ENCODE measurements around the gene CERCAM. TPM values are rescaled to one million over a fixed set of nuclear protein-coding genes. Genes with fewer than 3 reads are reported as not detected.
"Not testable (repeated sequence)": the region's sequence is repeated elsewhere in the genome, so short reads cannot be mapped to it uniquely, and the experiment has no call there.

Gene CERCAM
- polyA plus RNA-seq, 3 donors, result 31.2 to 32.3 (median 32.2) TPM

DNA sequence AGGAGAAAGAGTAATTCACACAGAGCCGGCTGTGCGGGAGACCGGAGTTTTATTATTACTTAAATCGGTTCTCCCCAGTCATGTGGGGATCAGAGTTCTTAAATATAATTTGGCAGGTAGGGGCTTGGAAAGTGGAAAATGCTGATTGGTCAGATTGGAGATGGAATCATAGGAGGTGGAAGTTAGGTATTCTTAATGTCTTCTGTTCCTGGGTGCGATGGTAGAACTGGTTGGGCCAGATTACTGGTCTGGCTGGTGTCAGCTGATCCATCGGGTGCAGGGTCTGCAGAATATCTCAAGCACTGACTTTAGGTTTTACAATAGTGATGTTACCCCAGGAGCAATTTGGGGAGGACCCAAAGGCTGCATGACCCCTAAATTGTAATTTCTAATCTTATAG lies 4.6 kb upstream of the CERCAM start:
- no peak for DNase-seq (ENCODE audit: low read depth in 3 of 3, low spot score in 2 of 3)

GRCh38 chr9:128416432-128417019 lies 4.1 kb upstream of the CERCAM start:
- DNase-seq (ENCODE audit: low read depth in 3 of 3, low spot score in 2 of 3), result no peak

DNA sequence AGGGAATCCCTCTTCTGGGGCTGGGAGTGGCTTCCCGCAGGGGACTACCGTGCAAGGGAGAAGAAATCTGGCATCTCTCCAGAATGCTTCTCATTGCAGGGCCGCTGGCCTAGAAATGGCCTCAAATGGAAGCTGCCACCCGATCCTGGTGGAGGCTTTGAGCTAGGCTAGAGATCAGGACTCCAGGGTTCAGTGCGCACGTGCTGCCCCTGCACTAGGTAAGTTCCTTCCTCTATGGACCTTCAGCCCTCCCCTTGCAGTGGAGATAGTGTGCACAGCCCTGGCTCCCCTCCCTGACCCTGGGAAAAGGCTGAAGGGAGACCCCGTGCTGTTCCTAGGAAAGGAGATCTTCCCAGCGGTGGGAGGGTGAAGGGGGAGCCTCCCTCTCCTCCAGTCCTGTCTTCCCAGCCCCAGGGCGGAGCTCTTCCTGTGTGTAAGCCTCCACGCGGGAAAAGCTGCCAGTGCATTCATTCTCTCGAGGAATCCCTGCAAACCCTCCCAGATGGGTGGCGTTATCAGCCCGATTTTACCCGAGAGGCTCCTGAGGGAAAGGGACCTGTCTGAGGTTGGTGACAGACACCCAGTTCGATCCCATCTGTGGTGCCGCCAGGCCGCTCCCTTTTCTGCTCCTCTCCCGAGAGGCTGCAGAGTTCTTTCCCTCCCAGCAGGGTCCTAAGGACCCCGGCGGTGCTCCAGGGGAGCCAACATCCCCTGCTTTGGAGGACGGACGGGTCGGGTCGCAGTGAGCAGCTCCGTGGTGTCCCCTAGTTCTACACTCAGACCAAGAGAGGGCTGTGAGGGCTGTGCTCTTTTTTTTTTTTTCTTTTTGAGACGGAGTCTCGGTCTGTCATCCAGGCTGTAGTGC lies 1.4 kb upstream of the CERCAM start:
- no peak for DNase-seq (ENCODE audit: low read depth in 3 of 3, low spot score in 2 of 3)

DNA sequence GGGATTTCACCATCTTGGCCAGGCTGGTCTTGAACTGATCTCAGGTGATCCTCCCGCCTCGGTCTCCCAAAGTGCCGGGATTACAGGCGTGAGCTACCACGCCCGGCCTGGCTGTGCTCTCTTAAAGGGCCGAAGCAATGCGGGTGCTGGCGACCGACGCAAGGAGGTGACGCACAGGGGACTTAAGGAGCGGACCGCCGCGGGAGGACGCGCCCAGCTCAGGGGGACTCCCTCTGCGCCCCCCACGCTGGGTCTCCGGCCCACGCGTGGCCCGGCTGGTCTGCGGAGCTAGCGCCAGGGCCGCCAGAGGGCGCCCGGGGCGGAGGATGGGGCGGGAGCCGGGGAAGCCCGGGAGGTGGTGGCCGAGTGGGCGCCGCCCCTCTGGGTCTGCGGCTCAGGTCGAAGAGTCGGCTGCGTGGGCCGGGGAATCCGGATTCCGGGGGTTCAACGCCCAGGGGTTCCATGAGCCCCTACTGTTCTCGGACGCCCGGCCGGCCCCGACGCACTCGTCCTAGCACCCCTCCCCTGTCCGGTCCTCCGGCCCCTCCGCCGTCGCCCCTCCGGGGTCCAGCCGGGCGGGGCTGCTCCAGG lies 502 bp upstream of the CERCAM start:
- DNase-seq (ENCODE audit: low read depth in 3 of 3, low spot score in 2 of 3), result peak in 2 of 3 donors; percentile 49 to 63

DNA sequence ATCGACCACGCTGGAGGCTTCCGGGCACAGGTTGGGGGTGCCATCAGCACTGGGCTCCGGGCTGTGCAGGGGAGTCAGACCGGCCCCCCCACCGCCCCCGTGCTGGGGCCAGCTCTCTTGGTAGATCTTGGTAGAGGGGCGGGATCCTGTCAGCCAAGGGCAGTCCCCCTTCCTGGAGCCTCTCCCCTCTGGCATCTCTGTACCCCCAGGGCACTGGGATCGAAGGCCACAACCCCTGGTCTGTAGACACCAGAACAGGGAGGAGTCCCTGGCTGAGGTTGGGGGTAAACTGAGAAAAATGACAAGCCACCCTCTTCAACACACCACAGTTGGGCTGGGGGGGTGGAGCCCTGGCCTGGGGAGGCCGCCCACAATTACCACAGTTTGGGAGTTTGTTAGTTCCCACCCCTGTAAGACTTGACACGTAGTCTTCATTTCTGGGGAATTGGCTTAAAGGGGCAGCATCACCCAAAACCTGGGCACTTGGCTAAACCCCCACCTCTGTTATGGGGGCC lies 882 bp downstream of the CERCAM start:
- DNase-seq (ENCODE audit: low read depth in 3 of 3, low spot score in 2 of 3), result no peak

- DNase-seq (ENCODE audit: low read depth in 3 of 3, low spot score in 2 of 3), result not testable (repeated sequence)
These were observed 1.5 kb downstream of the CERCAM start for GRCh38 chr9:128422022-128422782.

- DNase-seq (ENCODE audit: low read depth in 3 of 3, low spot score in 2 of 3), result no peak
These were observed 2.1 kb downstream of the CERCAM start for GRCh38 chr9:128422783-128423150.

DNA sequence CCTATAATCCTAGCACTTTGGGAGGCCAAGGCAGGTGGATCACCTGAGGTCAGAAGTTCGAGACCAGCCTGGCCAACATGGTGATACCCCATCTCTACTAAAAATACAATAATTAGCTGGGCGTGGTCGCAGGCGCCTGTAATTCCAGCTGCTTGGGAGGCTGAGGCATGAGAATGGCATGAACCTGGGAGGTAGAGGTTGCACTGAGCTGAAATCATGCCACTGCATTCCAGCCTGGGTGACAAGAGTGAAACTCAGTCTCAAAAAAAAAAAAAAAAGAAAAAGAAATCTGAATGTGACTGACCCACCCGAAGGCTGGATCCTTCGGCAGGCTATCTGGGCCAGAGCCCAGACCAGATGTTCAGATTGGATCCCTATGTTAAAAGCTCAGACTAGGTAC lies 2.7 kb downstream of the CERCAM start:
- not testable (repeated sequence) for DNase-seq (ENCODE audit: low read depth in 3 of 3, low spot score in 2 of 3)

DNA sequence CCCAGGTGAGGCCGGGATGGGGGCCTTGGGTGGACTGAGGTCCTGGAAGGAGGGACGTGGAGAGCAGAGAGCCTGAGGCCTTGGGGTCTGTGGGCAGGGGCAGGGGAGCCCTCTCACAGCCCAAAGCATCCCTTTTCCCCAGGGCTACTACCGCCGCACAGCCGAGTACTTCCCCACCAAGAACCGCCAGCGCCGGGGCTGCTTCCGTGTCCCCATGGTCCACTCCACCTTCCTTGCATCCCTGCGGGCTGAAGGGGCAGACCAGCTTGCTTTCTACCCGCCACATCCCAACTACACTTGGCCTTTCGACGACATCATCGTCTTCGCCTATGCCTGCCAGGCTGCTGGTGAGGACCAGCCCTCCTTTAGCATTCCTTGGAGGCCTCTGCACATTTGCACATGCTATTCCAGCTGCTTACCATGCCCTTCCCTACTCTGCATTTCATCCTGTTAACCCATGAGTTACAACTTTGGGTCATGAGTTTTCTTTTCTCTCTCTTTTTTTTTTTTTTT lies 3.7 kb downstream of the CERCAM start:
- no peak for DNase-seq (ENCODE audit: low read depth in 3 of 3, low spot score in 2 of 3)

DNA sequence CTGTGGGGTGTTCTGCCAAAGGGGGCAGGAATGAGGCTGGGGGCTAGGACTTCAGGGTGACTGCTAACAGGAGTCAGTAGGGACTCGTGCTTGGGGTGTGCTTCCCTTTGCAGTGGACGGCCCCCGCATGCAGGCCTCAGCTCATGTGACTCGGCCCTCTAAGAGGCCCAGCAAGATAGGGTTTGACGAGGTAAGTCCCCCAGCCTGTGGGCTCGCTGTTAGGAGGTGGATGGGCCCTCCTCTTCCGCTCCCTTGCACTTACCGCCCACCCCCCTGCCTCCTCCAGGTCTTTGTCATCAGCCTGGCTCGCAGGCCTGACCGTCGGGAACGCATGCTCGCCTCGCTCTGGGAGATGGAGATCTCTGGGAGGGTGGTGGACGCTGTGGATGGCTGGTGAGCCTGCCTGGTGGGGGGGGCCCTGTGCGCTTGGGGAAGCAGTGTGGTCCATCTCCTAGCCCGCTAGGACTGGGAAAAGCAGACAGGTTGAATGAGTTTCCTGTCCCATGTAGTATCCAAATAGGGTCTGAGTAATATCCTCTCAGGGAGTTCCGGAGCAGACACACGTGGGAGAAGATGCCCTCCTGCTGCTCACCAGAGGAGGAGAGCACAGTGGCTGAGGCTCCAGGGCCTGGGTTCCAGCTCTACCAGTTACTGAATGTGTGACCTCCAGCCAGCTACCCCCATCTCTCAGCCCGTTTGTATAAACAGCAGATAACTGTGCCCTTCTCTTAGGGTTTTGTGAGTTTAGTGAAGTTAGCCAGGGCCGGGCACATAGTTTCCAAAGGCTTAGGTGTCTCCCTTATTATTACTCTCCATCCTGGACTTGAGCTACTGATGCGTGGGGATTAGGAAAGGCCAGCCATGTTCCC lies 8.2 kb downstream of the CERCAM start:
- DNase-seq (ENCODE audit: low read depth in 3 of 3, low spot score in 2 of 3), result no peak

DNA sequence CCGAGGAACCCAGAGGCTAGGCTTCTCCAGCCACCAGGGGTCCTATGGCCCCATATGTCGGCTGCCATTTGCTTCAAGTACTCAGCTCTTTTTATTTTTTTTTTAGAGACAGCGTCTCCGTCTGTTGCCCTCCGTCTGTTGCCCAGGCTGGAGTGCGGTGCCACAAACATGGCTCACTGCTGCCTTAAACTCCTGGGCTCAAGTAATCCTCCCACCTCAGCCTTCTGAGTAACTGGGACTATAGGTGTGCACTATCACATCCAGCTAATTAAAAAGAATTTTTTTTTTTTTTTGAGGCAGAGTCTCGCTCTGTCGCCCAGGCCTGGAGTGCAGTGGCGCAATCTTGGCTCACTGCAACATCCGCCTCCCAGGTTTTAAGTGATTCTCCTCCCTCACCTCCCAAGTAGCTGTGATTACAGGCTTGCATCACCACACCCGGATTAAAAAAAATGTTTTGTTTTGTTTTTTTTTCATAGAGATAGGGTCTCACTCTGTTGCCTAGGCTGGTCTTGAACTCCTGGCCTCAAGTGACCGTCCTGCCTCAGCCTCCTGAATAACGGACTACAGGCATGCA lies 8.9 kb downstream of the CERCAM start:
- no peak for DNase-seq (ENCODE audit: low read depth in 3 of 3, low spot score in 2 of 3)

GRCh38 chr9:128431207-128431606 lies 10.6 kb downstream of the CERCAM start:
- no peak for DNase-seq (ENCODE audit: low read depth in 3 of 3, low spot score in 2 of 3)

DNA sequence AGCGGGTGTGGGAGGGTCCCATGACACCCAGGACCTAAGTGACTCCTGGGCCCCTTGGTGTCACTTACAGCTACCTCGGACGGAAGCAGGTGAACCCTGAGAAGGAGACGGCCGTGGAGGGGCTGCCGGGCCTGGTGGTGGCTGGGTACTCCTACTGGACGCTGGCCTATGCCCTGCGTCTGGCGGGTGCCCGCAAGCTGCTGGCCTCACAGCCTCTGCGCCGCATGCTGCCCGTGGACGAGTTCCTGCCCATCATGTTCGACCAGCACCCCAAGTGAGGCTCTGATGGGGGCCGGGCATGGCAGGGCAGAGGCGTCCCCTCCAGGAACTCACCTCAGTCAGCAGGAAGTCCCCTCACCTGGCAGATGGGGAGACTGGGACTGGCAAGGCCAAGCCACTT lies 13.7 kb downstream of the CERCAM start:
- no peak for DNase-seq (ENCODE audit: low read depth in 3 of 3, low spot score in 2 of 3)

DNA sequence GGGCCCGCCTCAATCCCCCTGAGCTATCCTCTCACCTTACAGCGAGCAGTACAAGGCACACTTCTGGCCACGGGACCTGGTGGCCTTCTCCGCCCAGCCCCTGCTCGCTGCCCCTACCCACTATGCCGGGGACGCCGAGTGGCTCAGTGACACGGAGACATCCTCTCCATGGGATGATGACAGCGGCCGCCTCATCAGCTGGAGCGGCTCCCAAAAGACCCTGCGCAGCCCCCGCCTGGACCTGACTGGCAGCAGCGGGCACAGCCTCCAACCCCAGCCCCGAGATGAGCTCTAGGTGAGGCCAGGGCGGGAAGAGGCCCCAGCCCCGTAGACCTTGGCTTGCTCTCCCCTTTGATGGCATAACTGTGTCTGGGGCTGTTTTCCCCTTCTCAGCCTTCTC lies 15.0 kb downstream of the CERCAM start:
- DNase-seq (ENCODE audit: low read depth in 3 of 3, low spot score in 2 of 3), result no peak

DNA sequence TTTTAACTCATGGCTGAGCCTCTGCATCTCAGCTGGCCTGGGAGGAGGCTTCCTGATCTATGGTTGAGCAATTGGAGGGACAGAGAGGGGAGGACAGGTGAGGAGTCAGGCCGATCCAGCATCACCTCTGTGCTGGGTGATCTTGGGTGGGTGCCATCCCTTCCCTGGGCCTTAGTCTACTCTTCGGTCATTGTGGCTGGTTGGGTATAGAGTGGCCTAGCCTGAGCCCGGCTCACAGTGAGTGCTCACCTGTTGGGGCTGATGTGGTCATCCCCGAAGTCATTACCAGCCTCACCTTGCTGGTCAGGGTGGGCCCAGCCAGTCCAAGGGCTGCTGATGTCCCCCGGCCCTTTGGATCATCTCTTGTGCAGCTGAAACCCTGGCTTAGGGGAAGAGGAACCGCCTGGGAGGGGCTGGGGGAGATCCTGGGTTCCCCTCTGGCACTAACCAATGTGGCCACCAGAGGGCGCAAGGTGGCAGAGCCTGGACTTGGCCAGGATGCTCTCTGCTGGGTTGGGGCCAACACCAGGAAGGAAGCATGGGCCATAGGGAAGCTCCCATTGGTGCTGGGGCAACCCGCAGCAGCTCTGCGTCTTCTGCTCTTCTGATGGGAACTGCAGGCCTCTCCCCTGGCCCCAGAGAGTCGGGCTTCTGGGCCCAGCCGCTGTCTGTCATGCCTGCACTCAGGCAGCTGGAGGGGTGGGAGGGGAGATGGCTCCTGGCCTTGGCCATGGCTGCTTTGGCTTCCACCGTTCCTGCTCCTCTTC lies 17.9 kb downstream of the CERCAM start:
- DNase-seq (ENCODE audit: low read depth in 3 of 3, low spot score in 2 of 3), result no peak

GRCh38 chr9:128439273-128439672 lies 18.6 kb downstream of the CERCAM start:
- DNase-seq (ENCODE audit: low read depth in 3 of 3, low spot score in 2 of 3), result no peak

DNA sequence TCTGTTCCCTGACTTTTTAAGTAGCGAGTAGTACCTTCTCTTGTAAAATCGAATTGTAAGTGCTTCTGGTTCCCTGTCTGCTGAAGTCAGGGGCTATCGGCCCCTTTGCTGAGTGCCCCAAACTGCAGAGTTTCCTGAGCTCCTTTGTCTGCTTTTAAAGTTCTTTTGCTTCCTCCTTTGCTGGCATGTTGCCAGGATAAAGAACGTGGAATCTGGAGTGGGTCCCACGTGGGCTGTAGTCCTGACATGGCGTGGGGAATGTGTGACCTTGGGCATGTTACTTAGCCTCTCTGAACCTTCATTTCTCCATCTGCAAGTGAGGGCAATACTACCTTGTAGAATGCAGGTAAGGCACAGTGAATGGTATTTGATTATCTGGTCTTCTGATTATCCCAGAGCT lies 21.5 kb downstream of the CERCAM start:
- DNase-seq (ENCODE audit: low read depth in 3 of 3, low spot score in 2 of 3), result no peak

- not testable (repeated sequence) for DNase-seq (ENCODE audit: low read depth in 3 of 3, low spot score in 2 of 3)
These were observed 25.8 kb downstream of the CERCAM start for GRCh38 chr9:128446505-128446904.

- no peak for DNase-seq (ENCODE audit: low read depth in 3 of 3, low spot score in 2 of 3)
These were observed 28.1 kb downstream of the CERCAM start for GRCh38 chr9:128448746-128449145.

Data from right renal cortex interstitium (tissue), 3 donors.